VCaP (cell line): Measurements from ENCODE around the gene CACNA2D4.

ENCODE experiments used
- H3K27ac ChIP-seq: fragments of 450-650 bp; 2 replicates; pipeline ENCODE4 v1.5.1; 2017
- TF ChIP-seq, protein P1 (sequence below): fragments of 450-650 bp; conservative IDR thresholded peaks from 2 replicates; pipeline ENCODE4 v1.5.1; 2017; ENCODE audit warnings: mild to moderate bottlenecking, moderate library complexity

Gene CACNA2D4

GRCh38 chr12:1931642-1932041 lies 13.2 kb upstream of the CACNA2D4 start:
- TF ChIP-seq, protein P1, sequence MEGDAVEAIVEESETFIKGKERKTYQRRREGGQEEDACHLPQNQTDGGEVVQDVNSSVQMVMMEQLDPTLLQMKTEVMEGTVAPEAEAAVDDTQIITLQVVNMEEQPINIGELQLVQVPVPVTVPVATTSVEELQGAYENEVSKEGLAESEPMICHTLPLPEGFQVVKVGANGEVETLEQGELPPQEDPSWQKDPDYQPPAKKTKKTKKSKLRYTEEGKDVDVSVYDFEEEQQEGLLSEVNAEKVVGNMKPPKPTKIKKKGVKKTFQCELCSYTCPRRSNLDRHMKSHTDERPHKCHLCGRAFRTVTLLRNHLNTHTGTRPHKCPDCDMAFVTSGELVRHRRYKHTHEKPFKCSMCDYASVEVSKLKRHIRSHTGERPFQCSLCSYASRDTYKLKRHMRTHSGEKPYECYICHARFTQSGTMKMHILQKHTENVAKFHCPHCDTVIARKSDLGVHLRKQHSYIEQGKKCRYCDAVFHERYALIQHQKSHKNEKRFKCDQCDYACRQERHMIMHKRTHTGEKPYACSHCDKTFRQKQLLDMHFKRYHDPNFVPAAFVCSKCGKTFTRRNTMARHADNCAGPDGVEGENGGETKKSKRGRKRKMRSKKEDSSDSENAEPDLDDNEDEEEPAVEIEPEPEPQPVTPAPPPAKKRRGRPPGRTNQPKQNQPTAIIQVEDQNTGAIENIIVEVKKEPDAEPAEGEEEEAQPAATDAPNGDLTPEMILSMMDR = no peak
- H3K27ac ChIP-seq = peak overlapping the region; percentile 96

GRCh38 chr12:1930803-1931597 lies 12.5 kb upstream of the CACNA2D4 start:
- H3K27ac ChIP-seq = peak overlapping the region; percentile 96
- TF ChIP-seq, protein P1 = no peak

GRCh38 chr12:1929985-1930802 lies 11.7 kb upstream of the CACNA2D4 start:
- H3K27ac ChIP-seq = no peak overlapping the region; the same call in 1 of the 2 replicates
- TF ChIP-seq, protein P1 = no peak

DNA sequence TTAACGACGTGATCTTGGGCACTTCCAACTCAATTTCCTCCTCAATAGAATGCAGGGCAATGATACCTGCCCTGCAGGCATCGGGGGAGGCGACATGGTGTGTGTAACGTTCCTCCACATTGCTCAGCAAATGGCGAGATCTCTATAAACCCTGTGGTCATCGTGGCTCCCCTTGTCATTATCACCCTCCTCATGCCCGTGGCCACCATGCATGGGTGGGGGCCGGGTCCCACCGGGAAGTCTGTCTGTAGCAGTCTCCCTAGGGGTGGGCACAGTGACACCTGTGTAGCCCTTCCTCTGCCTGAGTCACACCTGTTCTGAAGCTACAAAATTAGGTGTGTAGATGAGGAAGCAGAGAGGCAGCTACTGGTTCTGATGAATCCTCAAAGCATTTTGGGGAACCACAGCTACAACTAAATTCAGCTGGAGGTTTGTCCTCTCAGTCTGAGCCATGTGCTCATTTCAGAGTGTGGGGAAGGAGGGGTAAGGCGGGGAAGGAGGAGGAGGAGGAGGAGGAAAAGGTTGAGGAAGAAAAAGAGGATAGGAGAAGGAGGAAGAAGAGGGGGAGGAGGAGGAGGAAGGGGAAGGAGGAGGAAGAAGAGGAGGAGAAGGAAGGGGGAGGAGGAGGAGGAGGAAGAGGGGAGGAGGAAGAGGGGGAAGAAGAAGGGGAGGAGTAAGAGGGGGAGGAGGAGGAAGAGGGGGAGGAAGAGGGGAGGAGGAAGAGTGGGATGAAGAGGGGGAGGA lies 11.0 kb upstream of the CACNA2D4 start:
- H3K27ac ChIP-seq = no peak overlapping the region
- TF ChIP-seq, protein P1 = no peak

DNA sequence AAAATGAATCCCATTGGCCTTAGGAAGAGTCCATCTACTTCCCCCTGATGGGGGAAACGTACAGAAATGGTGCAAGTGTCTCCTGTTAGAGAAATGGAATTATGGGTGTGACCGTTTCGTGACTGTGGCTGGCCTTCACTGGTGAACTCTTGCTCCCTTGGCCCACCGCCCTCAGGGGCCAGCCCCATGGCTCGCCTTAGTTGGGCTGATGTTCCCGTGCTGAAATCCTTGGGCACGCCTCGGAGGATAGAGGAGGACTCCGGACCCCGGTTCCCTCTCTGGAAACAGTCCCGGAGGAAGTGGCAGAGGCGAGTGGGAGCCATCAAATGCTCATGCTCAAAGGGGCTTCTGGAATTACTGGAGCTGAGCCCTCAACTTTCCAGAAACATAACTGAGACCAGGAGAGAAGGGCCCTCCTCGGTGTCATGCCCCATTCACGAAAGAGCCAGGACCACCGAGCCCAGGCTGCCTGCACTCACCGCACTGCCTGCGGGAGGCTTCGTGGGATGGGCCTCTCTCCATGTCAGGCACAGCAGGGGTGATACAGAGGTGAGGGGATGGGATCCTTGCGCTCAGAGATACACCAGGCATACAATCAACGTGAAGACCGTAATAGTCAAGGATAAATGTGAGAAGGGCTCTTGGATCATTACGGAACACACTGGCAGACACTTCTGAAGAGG lies 10.1 kb upstream of the CACNA2D4 start:
- H3K27ac ChIP-seq = no peak overlapping the region
- TF ChIP-seq, protein P1 = no peak

DNA sequence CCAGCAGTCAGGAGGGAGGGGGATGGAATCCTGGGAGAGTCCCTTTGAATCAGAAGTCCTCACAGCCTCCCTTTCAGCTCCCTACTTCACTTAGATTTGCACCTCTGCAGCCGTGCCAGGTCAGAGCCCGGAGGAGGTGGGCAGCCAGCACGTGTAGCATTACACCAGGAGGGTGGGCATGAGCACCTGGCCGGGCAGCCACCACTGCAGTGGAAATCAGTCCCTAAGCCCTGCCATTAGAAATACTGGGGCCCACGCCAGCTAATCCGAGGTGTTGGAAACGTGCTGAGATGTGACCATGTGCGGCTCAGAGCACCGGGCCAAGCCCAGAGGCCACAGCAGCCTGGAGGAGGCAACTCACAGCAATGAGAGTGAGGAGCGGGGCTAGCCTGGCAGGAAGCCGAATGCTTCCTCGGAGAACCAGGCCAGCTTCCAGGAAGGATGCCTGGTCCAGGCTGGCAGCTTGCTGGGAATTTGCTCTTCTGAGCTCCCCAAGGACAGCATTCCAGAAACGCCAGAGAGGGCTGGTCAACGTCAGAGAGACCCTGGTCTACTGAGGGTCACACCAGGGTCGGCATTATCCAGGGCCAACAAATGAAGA lies 9.4 kb upstream of the CACNA2D4 start:
- no peak overlapping the region for H3K27ac ChIP-seq
- TF ChIP-seq, protein P1 = no peak
